SK-N-SH (cell line): ENCODE results near the gene PIGM. TPM values are rescaled to one million over a fixed set of nuclear protein-coding genes. Genes with fewer than 3 reads are reported as not detected.

Experiments used
- CTCF ChIA-PET: fragments of 300-600, 350-600 bp; formaldehyde crosslinking; extraction: SDS; loops from one replicate; lab custom pipeline; 2021; lab: Yijun Ruan, JAX
- POLR2A ChIA-PET: fragments of 350-600 bp; sonication (Branson Sonifier 250); formaldehyde crosslinking; extraction: SDS; loops from one replicate; lab custom pipeline; 2020; ENCODE audit warnings: antibody characterized with exemption, inconsistent platforms; lab: Yijun Ruan, JAX
- DNase-seq: peaks from one replicate; pipeline ENCODE4 v3.0.0; 2012
- H2AFZ ChIP-seq: fragments of 200-600 bp; sonication (generic); 2 replicates; pipeline ENCODE4 v1.8.1; 2016; ENCODE audit warnings: antibody characterized with exemption, mild to moderate bottlenecking, low read depth
- H3F3A ChIP-seq: fragments of 200-600 bp; sonication (generic); replicated peaks from 2 replicates; pipeline ENCODE3; 2016; ENCODE audit warnings: antibody characterized with exemption, mild to moderate bottlenecking; ENCODE audit not compliant: insufficient read depth
- H3K27ac ChIP-seq, 2 experiments: fragments of 200-500 bp in 1 of 2; fragments of 200-600 bp in 1 of 2; sonication (Bioruptor generic) in 1 of 2; sonication (generic), shearing (Covaris generic) in 1 of 2; 2 replicates each; pipeline versions ENCODE4 v1.5.1 to v1.6.1; 2014 to 2016; ENCODE audit warnings: low read depth in 2 of 2, inconsistent platforms in 1 of 2, low read length in 1 of 2, mild to moderate bottlenecking in 1 of 2, mixed read lengths in 1 of 2
- H3K27me3 ChIP-seq: fragments of 200-600 bp; sonication (generic), shearing (Covaris generic); 2 replicates; pipeline ENCODE4 v1.6.1; 2016; ENCODE audit warnings: mixed run types; ENCODE audit not compliant: insufficient read depth
- H3K36me3 ChIP-seq, 2 experiments: fragments of 200-500 bp in 1 of 2; fragments of 200-600 bp in 1 of 2; sonication (Bioruptor generic) in 1 of 2; sonication (generic) in 1 of 2; replicated peaks in 1 of 2; 2 replicates each; pipeline versions ENCODE3 to v1.5.1; 2014 to 2016; ENCODE audit warnings: low read length in 1 of 2, mild to moderate bottlenecking in 1 of 2; ENCODE audit not compliant: insufficient read depth in 2 of 2, control insufficient read depth in 1 of 2
- H3K4me1 ChIP-seq, 2 experiments: fragments of 200-500 bp in 1 of 2; fragments of 200-600 bp in 1 of 2; sonication (Bioruptor generic) in 1 of 2; sonication (generic), shearing (Covaris generic) in 1 of 2; 2 replicates each; pipeline versions ENCODE4 v1.5.1 to v1.6.1; 2014 to 2016; ENCODE audit warnings: low read depth in 1 of 2, low read length in 1 of 2, mixed run types in 1 of 2; ENCODE audit not compliant: insufficient read depth in 2 of 2, control insufficient read depth in 1 of 2
- H3K4me2 ChIP-seq: fragments of 200-600 bp; sonication (generic), shearing (Covaris generic); 2 replicates; pipeline ENCODE4 v1.6.1; 2017; ENCODE audit warnings: mixed run types
- H3K4me3 ChIP-seq, 2 experiments: fragments of 200-500 bp in 1 of 2; fragments of 200-600 bp in 1 of 2; sonication (Bioruptor generic) in 1 of 2; sonication (generic), shearing (Covaris generic) in 1 of 2; 2 replicates each; pipeline versions ENCODE4 v1.5.1 to v1.8.1; 2014 to 2016; ENCODE audit warnings: low read depth in 2 of 2, inconsistent platforms in 1 of 2, low read length in 1 of 2, mild to moderate bottlenecking in 1 of 2, mixed read lengths in 1 of 2, moderate library complexity in 1 of 2
- H3K79me2 ChIP-seq: fragments of 200-600 bp; sonication (generic); 2 replicates; pipeline ENCODE4 v1.8.1; 2017; ENCODE audit warnings: mild to moderate bottlenecking; ENCODE audit not compliant: insufficient read depth
- H3K9ac ChIP-seq: fragments of 200-600 bp; sonication (generic); 2 replicates; pipeline ENCODE4 v1.6.1; 2017; ENCODE audit warnings: mixed run types
- H3K9me2 ChIP-seq: fragments of 200-600 bp; sonication (generic); 2 replicates; pipeline ENCODE4 v1.6.1; 2017; ENCODE audit warnings: mixed run types
- H3K9me3 ChIP-seq: fragments of 200-600 bp; sonication (generic); 2 replicates; pipeline ENCODE4 v1.6.1; 2017; ENCODE audit warnings: mixed run types, mild to moderate bottlenecking, moderate library complexity
- H4K20me1 ChIP-seq: fragments of 200-600 bp; sonication (generic); 2 replicates; pipeline ENCODE4 v1.6.1; 2017; ENCODE audit warnings: mild to moderate bottlenecking, mixed run types; ENCODE audit not compliant: insufficient read depth
- CHD2 ChIP-seq: fragments of 150-350 bp; IDR thresholded peaks from 2 replicates; pipeline ENCODE4 v1.6.1; 2018; ENCODE audit warnings: low read length; ENCODE audit not compliant: partially characterized antibody
- ELF1 ChIP-seq: IDR thresholded peaks from 2 replicates; pipeline ENCODE4 v1.4.0; 2012
- EZH2phosphoT487 ChIP-seq: fragments of 200-600 bp; sonication (generic); IDR thresholded peaks from 2 replicates; pipeline ENCODE4 v1.6.1; 2017; ENCODE audit warnings: low read depth, mixed run types, mild to moderate bottlenecking, antibody characterized with exemption, moderate library complexity, borderline replicate concordance
- FOXJ3 ChIP-seq: sonication (generic); formaldehyde crosslinking; IDR thresholded peaks from 2 replicates; pipeline ENCODE4 v1.5.1; 2020; ENCODE audit warnings: mild to moderate bottlenecking, missing genetic modification reagents
- GABPA ChIP-seq: IDR thresholded peaks from 2 replicates; pipeline ENCODE4 v1.4.0; 2012; ENCODE audit warnings: low read depth, mild to moderate bottlenecking
- JUND ChIP-seq: IDR thresholded peaks from 2 replicates; pipeline ENCODE4 v1.4.0; 2012
- MEF2A ChIP-seq: IDR thresholded peaks from 2 replicates; pipeline ENCODE4 v1.4.0; 2012; ENCODE audit warnings: low read depth, borderline replicate concordance
- POLR2AphosphoS5 ChIP-seq: IDR thresholded peaks from 2 replicates; pipeline ENCODE4 v1.6.1; 2012; ENCODE audit warnings: low read depth, low read length
- RAD21 ChIP-seq: IDR thresholded peaks from 2 replicates; pipeline ENCODE4 v1.6.1; 2012; ENCODE audit warnings: mild to moderate bottlenecking, low read length
- RCOR1 ChIP-seq: fragments of 150-350 bp; IDR thresholded peaks from 2 replicates; pipeline ENCODE4 v1.6.1; 2017; ENCODE audit warnings: antibody characterized with exemption, low read length
- RXRA ChIP-seq: IDR thresholded peaks from 2 replicates; pipeline ENCODE4 v1.4.0; 2012; ENCODE audit warnings: low read depth, mild to moderate bottlenecking, borderline replicate concordance
- SMC3 ChIP-seq: IDR thresholded peaks from 2 replicates; pipeline ENCODE4 v1.6.1; 2012; ENCODE audit warnings: low read depth, low read length, improper control_type of control experiment
- TAF1 ChIP-seq: IDR thresholded peaks from 2 replicates; pipeline ENCODE4 v1.6.1; 2012; ENCODE audit warnings: low read depth, mild to moderate bottlenecking, low read length, moderate library complexity, borderline replicate concordance
- TCF12 ChIP-seq: IDR thresholded peaks from 2 replicates; pipeline ENCODE4 v1.4.0; 2012
- TEAD4 ChIP-seq: IDR thresholded peaks from 2 replicates; pipeline ENCODE4 v1.4.0; 2012; ENCODE audit warnings: mild to moderate bottlenecking, borderline replicate concordance; ENCODE audit not compliant: insufficient read depth
- YY1 ChIP-seq: IDR thresholded peaks from 2 replicates; pipeline ENCODE4 v1.4.0; 2012; ENCODE audit warnings: low read depth, mild to moderate bottlenecking
- WGBS: methylation state at CpG from one replicate; pipeline ENCODE4 v1.1.6; 2017; ENCODE audit warnings: low lambda C conversion rate; 5-methylcytosine and 5-hydroxymethylcytosine counted together
- polyA plus RNA-seq, 3 experiments: library from polyadenylated mRNA; depleted of rRNA; stranded (reverse); fragments of >200 nt; gene quantifications; 2 replicates each; pipeline ENCODE4 v1.2.3, GENCODE V29; 2012
- TF ChIP-seq, protein P1 (sequence below): IDR thresholded peaks from 2 replicates; pipeline ENCODE4 v1.4.0; 2012; ENCODE audit warnings: low read depth
- TF ChIP-seq, protein P2 (sequence below): IDR thresholded peaks from 2 replicates; pipeline ENCODE4 v1.4.0; 2012; ENCODE audit warnings: low read depth, borderline replicate concordance
- TF ChIP-seq, protein P3 (sequence below): IDR thresholded peaks from 2 replicates; pipeline ENCODE4 v1.6.1; 2012; ENCODE audit warnings: mild to moderate bottlenecking, low read depth, low read length, moderate library complexity

Gene PIGM
- polyA plus RNA-seq, 1 of the 3 experiments (the other 2 are of a cell fraction), result 4.0 TPM

- no peak overlapping the region for H2AFZ ChIP-seq
- H3K9ac ChIP-seq, result no peak overlapping the region
- no peaks in the 10 kb centered on the region for H4K20me1 ChIP-seq
- no peaks in the 10 kb centered on the region for H3K36me3 ChIP-seq
- CTCF ChIA-PET, result interaction anchor here (0.8 to 10.7 kb wide), 6 partner anchors 11 to 184 kb away, joined by 3 to 74 read pairs (median 5); partner anchors contain the start of gene KCNJ9
- no peaks in the 10 kb centered on the region for H3K9me2 ChIP-seq
- H3K4me1 ChIP-seq, result peaks cover 0 to 9% of the 10 kb centered on the region in 2 experiments; a peak in 1 of 4 replicates
- no peaks in the 10 kb centered on the region for H3F3A ChIP-seq
- peaks cover 48% of the 10 kb centered on the region for H3K27me3 ChIP-seq
- H3K4me2 ChIP-seq, result no peak overlapping the region
- no peak overlapping the region for H3K4me3 ChIP-seq
- POLR2A ChIA-PET, result no interaction called here
- no peak overlapping the region for H3K27ac ChIP-seq
- no peaks in the 10 kb centered on the region for H3K79me2 ChIP-seq
- 54% methylated on average over 5 of the region's 5 CpGs for WGBS
- no peaks in the 10 kb centered on the region for H3K9me3 ChIP-seq
- no peak for TF ChIP-seq FOXJ3 (CRISPR knock-in tag)
- no peak for TF ChIP-seq POLR2AphosphoS5
- TF ChIP-seq, protein P1, sequence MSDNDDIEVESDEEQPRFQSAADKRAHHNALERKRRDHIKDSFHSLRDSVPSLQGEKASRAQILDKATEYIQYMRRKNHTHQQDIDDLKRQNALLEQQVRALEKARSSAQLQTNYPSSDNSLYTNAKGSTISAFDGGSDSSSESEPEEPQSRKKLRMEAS, result no peak
- no peak for TF ChIP-seq RXRA
- TF ChIP-seq GABPA, result no peak
- TF ChIP-seq TAF1, result no peak
- no peak for TF ChIP-seq YY1
- TF ChIP-seq SMC3, result no peak
- TF ChIP-seq, protein P2, sequence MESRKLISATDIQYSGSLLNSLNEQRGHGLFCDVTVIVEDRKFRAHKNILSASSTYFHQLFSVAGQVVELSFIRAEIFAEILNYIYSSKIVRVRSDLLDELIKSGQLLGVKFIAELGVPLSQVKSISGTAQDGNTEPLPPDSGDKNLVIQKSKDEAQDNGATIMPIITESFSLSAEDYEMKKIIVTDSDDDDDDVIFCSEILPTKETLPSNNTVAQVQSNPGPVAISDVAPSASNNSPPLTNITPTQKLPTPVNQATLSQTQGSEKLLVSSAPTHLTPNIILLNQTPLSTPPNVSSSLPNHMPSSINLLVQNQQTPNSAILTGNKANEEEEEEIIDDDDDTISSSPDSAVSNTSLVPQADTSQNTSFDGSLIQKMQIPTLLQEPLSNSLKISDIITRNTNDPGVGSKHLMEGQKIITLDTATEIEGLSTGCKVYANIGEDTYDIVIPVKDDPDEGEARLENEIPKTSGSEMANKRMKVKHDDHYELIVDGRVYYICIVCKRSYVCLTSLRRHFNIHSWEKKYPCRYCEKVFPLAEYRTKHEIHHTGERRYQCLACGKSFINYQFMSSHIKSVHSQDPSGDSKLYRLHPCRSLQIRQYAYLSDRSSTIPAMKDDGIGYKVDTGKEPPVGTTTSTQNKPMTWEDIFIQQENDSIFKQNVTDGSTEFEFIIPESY, result no peak
- TF ChIP-seq TCF12, result no peak
- no peak for TF ChIP-seq ELF1
- no peak for TF ChIP-seq JUND
- TF ChIP-seq CHD2, result no peak
- TF ChIP-seq MEF2A, result no peak
- TF ChIP-seq RCOR1, result no peak
- no peak for TF ChIP-seq RAD21
- no peak for TF ChIP-seq TEAD4
- TF ChIP-seq, protein P3, sequence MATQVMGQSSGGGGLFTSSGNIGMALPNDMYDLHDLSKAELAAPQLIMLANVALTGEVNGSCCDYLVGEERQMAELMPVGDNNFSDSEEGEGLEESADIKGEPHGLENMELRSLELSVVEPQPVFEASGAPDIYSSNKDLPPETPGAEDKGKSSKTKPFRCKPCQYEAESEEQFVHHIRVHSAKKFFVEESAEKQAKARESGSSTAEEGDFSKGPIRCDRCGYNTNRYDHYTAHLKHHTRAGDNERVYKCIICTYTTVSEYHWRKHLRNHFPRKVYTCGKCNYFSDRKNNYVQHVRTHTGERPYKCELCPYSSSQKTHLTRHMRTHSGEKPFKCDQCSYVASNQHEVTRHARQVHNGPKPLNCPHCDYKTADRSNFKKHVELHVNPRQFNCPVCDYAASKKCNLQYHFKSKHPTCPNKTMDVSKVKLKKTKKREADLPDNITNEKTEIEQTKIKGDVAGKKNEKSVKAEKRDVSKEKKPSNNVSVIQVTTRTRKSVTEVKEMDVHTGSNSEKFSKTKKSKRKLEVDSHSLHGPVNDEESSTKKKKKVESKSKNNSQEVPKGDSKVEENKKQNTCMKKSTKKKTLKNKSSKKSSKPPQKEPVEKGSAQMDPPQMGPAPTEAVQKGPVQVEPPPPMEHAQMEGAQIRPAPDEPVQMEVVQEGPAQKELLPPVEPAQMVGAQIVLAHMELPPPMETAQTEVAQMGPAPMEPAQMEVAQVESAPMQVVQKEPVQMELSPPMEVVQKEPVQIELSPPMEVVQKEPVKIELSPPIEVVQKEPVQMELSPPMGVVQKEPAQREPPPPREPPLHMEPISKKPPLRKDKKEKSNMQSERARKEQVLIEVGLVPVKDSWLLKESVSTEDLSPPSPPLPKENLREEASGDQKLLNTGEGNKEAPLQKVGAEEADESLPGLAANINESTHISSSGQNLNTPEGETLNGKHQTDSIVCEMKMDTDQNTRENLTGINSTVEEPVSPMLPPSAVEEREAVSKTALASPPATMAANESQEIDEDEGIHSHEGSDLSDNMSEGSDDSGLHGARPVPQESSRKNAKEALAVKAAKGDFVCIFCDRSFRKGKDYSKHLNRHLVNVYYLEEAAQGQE, result no peak
- TF ChIP-seq EZH2phosphoT487, result no peak
- DNase-seq, result no peak
These were observed 36.4 kb upstream of the PIGM start for GRCh38 chr1:160068225-160068624.
